Lower leg skin (tissue), 3 donors: ENCODE data around the gene AP1G2.

Experiments used
- CTCF ChIP-seq, 3 donors: fragments of 450-650 bp; IDR thresholded peaks; one replicate each; pipeline ENCODE4 v1.5.1; 2016; ENCODE audit warnings: antibody characterized with exemption in 3 of 3, mild to moderate bottlenecking in 3 of 3, moderate library complexity in 2 of 3
- POLR2A ChIP-seq, 2 donors: fragments of 450-650 bp; IDR thresholded peaks; one replicate each; pipeline ENCODE4 v1.6.1; 2016 to 2017; ENCODE audit warnings: antibody characterized with exemption in 2 of 2, mild to moderate bottlenecking in 1 of 2, moderate library complexity in 1 of 2

DNA sequence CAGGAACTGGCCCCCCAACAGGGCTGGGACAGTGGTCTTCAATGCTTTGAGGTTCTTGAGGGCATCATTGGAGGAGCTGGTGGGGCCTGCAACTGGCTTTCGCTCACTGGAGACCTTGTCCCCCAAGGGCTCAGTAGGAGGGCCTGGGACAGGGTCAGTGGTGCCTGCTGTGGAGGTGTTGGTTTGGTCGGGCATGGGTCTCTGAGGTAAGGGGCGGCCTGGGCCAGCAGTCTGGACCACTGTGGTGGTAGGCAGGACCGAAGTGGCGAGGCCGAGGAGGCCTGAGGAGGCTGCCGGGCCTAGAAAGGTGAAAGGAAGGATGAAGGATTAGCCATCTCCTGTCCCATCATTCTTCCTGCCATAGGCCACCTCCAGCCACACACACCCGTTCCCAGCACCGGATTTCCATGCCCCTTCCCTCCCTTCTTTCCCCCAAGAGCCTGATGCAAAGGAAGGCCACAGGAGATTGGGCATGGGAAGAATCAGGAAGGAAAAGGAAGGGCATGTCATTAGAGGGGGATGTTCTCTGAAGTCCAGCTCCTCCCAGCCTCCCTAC is 44.9 kb downstream of the AP1G2 start:
- TF ChIP-seq CTCF (IDR thresholded peaks at IDR 0.05) (no peak), POLR2A (IDR thresholded peaks at IDR 0.05) (no peak)
